Keratinocyte (primary cell): ENCODE results near the gene VGLL2. TPM values are rescaled to one million over a fixed set of nuclear protein-coding genes. Genes with fewer than 3 reads are reported as not detected.

Experiments used
- DNase-seq: peaks from one replicate; pipeline ENCODE4 v3.0.0-alpha.2; 2011; ENCODE audit warnings: low read depth, missing footprints, low spot score
- FAIRE-seq: peaks from 2 replicates; lab custom pipeline; 2011; peaks lifted over from hg19 to GRCh38; lab: Jason Lieb, UNC
- H2AFZ ChIP-seq: 2 replicates; pipeline ENCODE4 v1.6.0; 2012; ENCODE audit warnings: low read length, control low read depth, inconsistent platforms; ENCODE audit not compliant: control insufficient read depth
- H3K27ac ChIP-seq: 2 replicates; pipeline ENCODE4 v1.5.1; 2011; ENCODE audit warnings: low read length; ENCODE audit not compliant: control insufficient read depth, insufficient read depth
- H3K27me3 ChIP-seq: 3 replicates; pipeline ENCODE4 v1.6.0; 2011; ENCODE audit warnings: low read length; ENCODE audit not compliant: control insufficient read depth, insufficient read depth; ENCODE audit errors: extremely low read depth
- H3K36me3 ChIP-seq, 2 experiments: 2 replicates in 1 of 2; 3 replicates in 1 of 2; pipeline ENCODE4 v1.5.1; 2011; ENCODE audit warnings: low read length in 2 of 2, mild to moderate bottlenecking in 1 of 2; ENCODE audit not compliant: control insufficient read depth in 2 of 2, insufficient read depth in 2 of 2; ENCODE audit errors: extremely low read depth in 1 of 2
- H3K4me1 ChIP-seq: 3 replicates; pipeline ENCODE4 v1.5.1; 2011; ENCODE audit warnings: low read length; ENCODE audit not compliant: control insufficient read depth, insufficient read depth; ENCODE audit errors: extremely low read depth
- H3K4me2 ChIP-seq: 3 replicates; pipeline ENCODE4 v1.6.0; 2011; ENCODE audit warnings: low read depth, low read length; ENCODE audit not compliant: control insufficient read depth, insufficient read depth; ENCODE audit errors: extremely low read depth
- H3K4me3 ChIP-seq, 3 experiments: fragments of 200-600 bp in 1 of 3; sonication (generic) in 1 of 3; 2 replicates in 2 of 3; 3 replicates in 1 of 3; pipeline ENCODE4 v1.5.1; 2011 to 2016; ENCODE audit warnings: low read length in 3 of 3, mild to moderate bottlenecking in 3 of 3, control low read depth in 2 of 3, inconsistent platforms in 1 of 3, low read depth in 1 of 3, mixed read lengths in 1 of 3, mixed run types in 1 of 3, moderate library complexity in 1 of 3; ENCODE audit not compliant: control insufficient read depth in 2 of 3, insufficient read depth in 2 of 3; ENCODE audit errors: extremely low read depth in 1 of 3
- H3K79me2 ChIP-seq: 2 replicates; pipeline ENCODE4 v1.6.0; 2012; ENCODE audit warnings: low read length; ENCODE audit not compliant: control insufficient read depth, insufficient read depth
- H3K9ac ChIP-seq: 3 replicates; pipeline ENCODE4 v1.6.0; 2011; ENCODE audit warnings: low read length; ENCODE audit not compliant: control insufficient read depth, insufficient read depth; ENCODE audit errors: extremely low read depth
- H3K9me1 ChIP-seq: 3 replicates; pipeline ENCODE4 v1.6.0; 2011; ENCODE audit warnings: low read length; ENCODE audit not compliant: control insufficient read depth, insufficient read depth; ENCODE audit errors: extremely low read depth
- H3K9me3 ChIP-seq: 2 replicates; pipeline ENCODE4 v1.5.1; 2012; ENCODE audit warnings: low read depth, low read length; ENCODE audit not compliant: control insufficient read depth
- H4K20me1 ChIP-seq: 3 replicates; pipeline ENCODE4 v1.6.0; 2011; ENCODE audit warnings: low read length; ENCODE audit not compliant: control insufficient read depth, insufficient read depth; ENCODE audit errors: extremely low read depth
- CTCF ChIP-seq, 3 experiments: IDR thresholded peaks in 1 of 3; conservative IDR thresholded peaks in 1 of 3; optimal IDR thresholded peaks in 1 of 3; 2 replicates in 2 of 3; 3 replicates in 1 of 3; pipeline versions ENCODE3 to v1.5.1; 2011; ENCODE audit warnings: low read length in 3 of 3, mild to moderate bottlenecking in 3 of 3, moderate library complexity in 2 of 3, control low read depth in 1 of 3, inconsistent platforms in 1 of 3; ENCODE audit not compliant: insufficient read depth in 2 of 3; ENCODE audit errors: extremely low read depth in 1 of 3
- EZH2 ChIP-seq: IDR thresholded peaks from one replicate; pipeline ENCODE4 v1.6.1; 2012; ENCODE audit warnings: inconsistent platforms, mild to moderate bottlenecking, low read length, moderate library complexity
- dilution Hi-C: fragments of 300-500 bp; cut with MboI; formaldehyde crosslinking; loops from one replicate; pipeline ENCODE4 v1.7.0; 2020; ENCODE audit warnings: low sequenced_read_pairs; ENCODE audit not compliant: extremely low pct_ligation_motif_present
- polyA plus RNA-seq, 5 experiments: library from polyadenylated mRNA; depleted of rRNA in 3 of 5; stranded (reverse) in 3 of 5; stranded (forward) in 1 of 5; unstranded in 1 of 5; fragments of >200 nt; gene quantifications; 1 replicate in 1 of 5; 2 replicates in 3 of 5; 3 replicates in 1 of 5; pipeline versions ENCODE4 v1.2.1 to v1.2.3, GENCODE V29; 2011 to 2012; ENCODE audit warnings: missing spikeins in 2 of 5, low read depth in 1 of 5, low replicate concordance in 1 of 5

The VGLL2 gene
- polyA plus RNA-seq, 1 donor (not counting 4 experiments of a cell fraction or from before 2014, with no cell fraction given) = not detected

DNA sequence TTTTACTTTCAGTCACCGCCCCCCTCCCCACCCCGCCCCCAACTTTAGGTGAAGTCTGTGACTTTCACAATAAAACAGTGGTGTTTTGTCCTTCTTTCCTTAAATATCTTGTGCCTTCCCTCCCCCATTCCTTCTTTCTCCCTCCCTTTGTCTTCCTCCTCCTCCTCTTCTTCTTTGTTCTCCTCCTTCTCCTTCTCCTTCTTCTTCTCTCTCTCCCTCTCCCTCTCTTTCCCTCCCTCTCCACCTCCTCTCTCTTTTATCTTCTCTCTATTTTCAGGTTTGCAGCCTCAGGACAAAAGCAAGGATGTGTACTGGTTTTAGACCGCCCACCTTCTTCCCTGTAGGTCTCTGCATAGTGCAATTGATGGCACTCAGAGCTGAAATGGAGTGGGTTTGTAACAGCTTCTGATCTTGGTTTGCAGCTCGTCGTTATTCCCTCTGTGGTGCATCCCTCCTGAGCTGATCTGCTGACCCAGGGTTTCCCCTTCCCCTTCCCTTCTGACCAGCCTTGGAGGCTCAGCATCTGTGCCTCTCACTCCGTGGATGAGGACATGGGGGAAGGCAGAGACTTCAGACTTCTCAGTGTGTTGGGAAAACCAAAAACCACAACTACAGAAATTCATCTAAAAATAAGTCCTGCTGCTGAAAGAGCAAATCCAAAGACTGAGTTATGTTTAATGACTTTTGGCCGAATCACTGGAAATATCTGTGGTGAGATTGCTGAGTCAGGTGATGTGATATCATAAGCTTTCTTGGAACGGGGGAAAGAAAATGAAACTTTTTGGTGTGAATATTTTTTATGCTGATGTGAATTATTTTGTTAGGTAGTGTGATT is 6.9 kb downstream of the VGLL2 start:
- H2AFZ ChIP-seq = no peak overlapping the region
- TF ChIP-seq EZH2 = no peak
- TF ChIP-seq CTCF (optimal IDR thresholded peaks at IDR 0.05 in 1 of 3, IDR thresholded peaks at IDR 0.05 in 1 of 3, conservative IDR thresholded peaks at IDR 0.05 in 1 of 3; ENCODE audit: extremely low read depth in 1 of 3, insufficient read depth in 2 of 3, low read length in 3 of 3) = no peak
- no peaks in the 10 kb centered on the region for H3K79me2 ChIP-seq
- peaks cover 4% of the 10 kb centered on the region for H3K4me1 ChIP-seq
- H3K27ac ChIP-seq = no peak overlapping the region
- H3K9me1 ChIP-seq = no peaks in the 10 kb centered on the region
- H3K36me3 ChIP-seq = no peaks in the 10 kb centered on the region
- H3K9ac ChIP-seq = no peak overlapping the region
- no peak overlapping the region for H3K4me3 ChIP-seq
- H4K20me1 ChIP-seq = peaks cover 2% of the 10 kb centered on the region
- DNase-seq = no peak
- H3K4me2 ChIP-seq = no peak overlapping the region
- peaks cover 90% of the 10 kb centered on the region for H3K27me3 ChIP-seq
- no peak for FAIRE-seq
- dilution Hi-C loops = no loop called here
- H3K9me3 ChIP-seq = no peaks in the 10 kb centered on the region

GRCh38 chr6:117272891-117273290 is 7.5 kb downstream of the VGLL2 start:
- H3K4me2 ChIP-seq = no peak overlapping the region
- FAIRE-seq (no peak), DNase-seq (no peak)
- peaks cover 83% of the 10 kb centered on the region for H3K27me3 ChIP-seq
- TF ChIP-seq CTCF (optimal IDR thresholded peaks at IDR 0.05 in 1 of 3, IDR thresholded peaks at IDR 0.05 in 1 of 3, conservative IDR thresholded peaks at IDR 0.05 in 1 of 3; ENCODE audit: extremely low read depth in 1 of 3, insufficient read depth in 2 of 3, low read length in 3 of 3) (no peak), EZH2 (no peak)
- no peak overlapping the region for H2AFZ ChIP-seq
- no peak overlapping the region for H3K9ac ChIP-seq
- H3K79me2 ChIP-seq = no peaks in the 10 kb centered on the region
- H3K9me3 ChIP-seq = no peaks in the 10 kb centered on the region
- dilution Hi-C loops = no loop called here
- peaks cover 4% of the 10 kb centered on the region for H3K4me1 ChIP-seq
- H4K20me1 ChIP-seq = peaks cover 2% of the 10 kb centered on the region
- H3K9me1 ChIP-seq = no peaks in the 10 kb centered on the region
- no peaks in the 10 kb centered on the region for H3K36me3 ChIP-seq
- no peak overlapping the region for H3K4me3 ChIP-seq
- H3K27ac ChIP-seq = no peak overlapping the region
